SU-DHL-6 (cell line): Measurements from ENCODE around the gene TTLL8.

Source experiments
- H2AFZ ChIP-seq: fragments of 200-600 bp; sonication (generic); 2 replicates; pipeline ENCODE4 v1.6.1; 2014; ENCODE audit warnings: low read depth, mild to moderate bottlenecking, moderate library complexity, mixed read lengths, antibody characterized with exemption, low read length; ENCODE audit not compliant: severe bottlenecking
- H3F3A ChIP-seq: fragments of 200-600 bp; shearing (Covaris generic); 2 replicates; pipeline ENCODE4 v1.6.0; 2016; ENCODE audit warnings: antibody characterized with exemption, mild to moderate bottlenecking; ENCODE audit not compliant: insufficient read depth
- H3K27ac ChIP-seq: fragments of 200-600 bp; sonication (generic); 2 replicates; pipeline ENCODE4 v1.5.1; 2016; ENCODE audit warnings: low read depth, mild to moderate bottlenecking, low read length, moderate library complexity, mixed read lengths
- H3K27me3 ChIP-seq: fragments of 200-600 bp; sonication (generic), shearing (Covaris generic); 2 replicates; pipeline ENCODE4 v1.6.0; 2014; ENCODE audit warnings: mild to moderate bottlenecking, low read length
- H3K36me3 ChIP-seq: fragments of 200-600 bp; sonication (generic); 2 replicates; pipeline ENCODE4 v1.6.1; 2014; ENCODE audit warnings: mild to moderate bottlenecking, low read length, mixed read lengths
- H3K4me2 ChIP-seq: fragments of 300-600, 200-600 bp; shearing (Covaris generic), sonication (generic); 2 replicates; pipeline ENCODE4 v1.6.0; 2014; ENCODE audit warnings: low read length, low read depth, mild to moderate bottlenecking; ENCODE audit not compliant: poor library complexity, severe bottlenecking
- H3K4me3 ChIP-seq: fragments of 200-600 bp; sonication (generic); 2 replicates; pipeline ENCODE4 v1.5.1; 2014; ENCODE audit warnings: antibody characterized with exemption, low read length, mild to moderate bottlenecking, mixed read lengths; ENCODE audit not compliant: insufficient read depth, poor library complexity, severe bottlenecking
- H3K79me2 ChIP-seq: fragments of 200-600 bp; sonication (generic); 2 replicates; pipeline ENCODE4 v1.6.1; 2014; ENCODE audit warnings: mild to moderate bottlenecking, low read length, moderate library complexity; ENCODE audit not compliant: insufficient read depth
- H3K9ac ChIP-seq: fragments of 200-600 bp; sonication (generic); 2 replicates; pipeline ENCODE4 v1.7.0; 2014; ENCODE audit warnings: mild to moderate bottlenecking, low read length
- H3K9me2 ChIP-seq: fragments of 200-600 bp; sonication (generic); replicated peaks from 2 replicates; pipeline ENCODE4 v1.6.1; 2014; ENCODE audit warnings: low read length; ENCODE audit not compliant: insufficient read depth
- H3K9me3 ChIP-seq: fragments of 200-600 bp; sonication (generic); 2 replicates; pipeline ENCODE4 v1.6.1; 2014; ENCODE audit warnings: low read length, mixed read lengths; ENCODE audit not compliant: insufficient read depth
- H4K20me1 ChIP-seq: fragments of 200-600 bp; sonication (generic); 2 replicates; pipeline ENCODE4 v1.6.1; 2014; ENCODE audit warnings: low read depth, mild to moderate bottlenecking, antibody characterized with exemption, low read length, moderate library complexity, mixed read lengths
- EZH2phosphoT487 ChIP-seq: fragments of 200-600 bp; sonication (generic), shearing (Covaris generic); conservative IDR thresholded peaks from 2 replicates; pipeline ENCODE4 v1.6.1; 2018; ENCODE audit warnings: mild to moderate bottlenecking, antibody characterized with exemption, low read length, moderate library complexity, mixed read lengths
- TF ChIP-seq, protein P1 (sequence below): fragments of 200-600 bp; sonication (generic); IDR thresholded peaks from one replicate; pipeline ENCODE4 v1.5.1; 2017; ENCODE audit warnings: antibody characterized with exemption, mild to moderate bottlenecking, low read length, moderate library complexity; ENCODE audit not compliant: insufficient read depth, poor library complexity, severe bottlenecking

Gene TTLL8

DNA sequence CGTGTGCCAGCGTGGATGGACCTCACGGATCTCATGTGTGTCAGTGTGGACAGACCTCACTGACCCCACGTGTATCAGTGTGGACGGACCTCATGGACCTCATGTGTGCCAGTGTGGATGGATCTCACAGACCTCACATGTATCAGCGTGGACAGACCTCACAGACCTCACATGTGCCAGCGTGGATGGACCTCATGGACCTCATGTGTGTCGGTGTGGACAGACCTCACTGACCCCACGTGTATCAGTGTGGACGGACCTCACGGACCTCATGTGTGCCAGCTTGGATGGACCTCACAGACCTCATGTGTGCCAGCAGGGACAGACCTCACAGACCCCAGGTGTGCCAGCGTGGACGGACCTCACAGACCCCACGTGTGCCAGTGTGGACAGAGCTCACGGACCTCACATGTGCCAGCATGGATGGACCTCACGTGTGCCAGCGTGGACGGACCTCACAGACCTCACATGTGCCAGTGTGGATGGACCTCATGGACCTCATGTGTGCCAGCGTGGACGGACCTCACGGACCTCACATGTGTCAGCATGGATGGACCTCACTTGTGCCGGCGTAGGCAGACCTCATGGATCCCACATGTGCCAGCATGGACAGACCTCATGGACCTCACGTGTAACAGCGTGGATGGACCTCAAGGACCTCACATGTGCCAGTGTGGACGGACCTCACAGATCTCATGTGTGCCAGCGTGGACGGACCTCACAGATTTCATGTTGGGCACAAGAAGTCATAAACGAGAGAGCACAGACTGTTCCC, 18.2 kb downstream of the TTLL8 start:
- Histone ChIP-seq H3K9ac (no peak overlapping the region), H3K27me3 (no peaks in the 10 kb centered on the region), H3K27ac (no peak overlapping the region), H3K9me3 (0 out of 2 replicates have a peak, but pooled peaks cover 5% of the 10 kb centered on the region), H3K9me2 (no peaks in the 10 kb centered on the region), H2AFZ (no peak overlapping the region), H3K79me2 (no peaks in the 10 kb centered on the region), H3F3A (no peaks in the 10 kb centered on the region), H3K4me2 (no peak overlapping the region), H3K4me3 (no peak overlapping the region), H3K36me3 (no peaks in the 10 kb centered on the region), H4K20me1 (no peaks in the 10 kb centered on the region)
- no peak for TF ChIP-seq EZH2phosphoT487
- TF ChIP-seq, protein P1, sequence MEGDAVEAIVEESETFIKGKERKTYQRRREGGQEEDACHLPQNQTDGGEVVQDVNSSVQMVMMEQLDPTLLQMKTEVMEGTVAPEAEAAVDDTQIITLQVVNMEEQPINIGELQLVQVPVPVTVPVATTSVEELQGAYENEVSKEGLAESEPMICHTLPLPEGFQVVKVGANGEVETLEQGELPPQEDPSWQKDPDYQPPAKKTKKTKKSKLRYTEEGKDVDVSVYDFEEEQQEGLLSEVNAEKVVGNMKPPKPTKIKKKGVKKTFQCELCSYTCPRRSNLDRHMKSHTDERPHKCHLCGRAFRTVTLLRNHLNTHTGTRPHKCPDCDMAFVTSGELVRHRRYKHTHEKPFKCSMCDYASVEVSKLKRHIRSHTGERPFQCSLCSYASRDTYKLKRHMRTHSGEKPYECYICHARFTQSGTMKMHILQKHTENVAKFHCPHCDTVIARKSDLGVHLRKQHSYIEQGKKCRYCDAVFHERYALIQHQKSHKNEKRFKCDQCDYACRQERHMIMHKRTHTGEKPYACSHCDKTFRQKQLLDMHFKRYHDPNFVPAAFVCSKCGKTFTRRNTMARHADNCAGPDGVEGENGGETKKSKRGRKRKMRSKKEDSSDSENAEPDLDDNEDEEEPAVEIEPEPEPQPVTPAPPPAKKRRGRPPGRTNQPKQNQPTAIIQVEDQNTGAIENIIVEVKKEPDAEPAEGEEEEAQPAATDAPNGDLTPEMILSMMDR, result no peak

DNA sequence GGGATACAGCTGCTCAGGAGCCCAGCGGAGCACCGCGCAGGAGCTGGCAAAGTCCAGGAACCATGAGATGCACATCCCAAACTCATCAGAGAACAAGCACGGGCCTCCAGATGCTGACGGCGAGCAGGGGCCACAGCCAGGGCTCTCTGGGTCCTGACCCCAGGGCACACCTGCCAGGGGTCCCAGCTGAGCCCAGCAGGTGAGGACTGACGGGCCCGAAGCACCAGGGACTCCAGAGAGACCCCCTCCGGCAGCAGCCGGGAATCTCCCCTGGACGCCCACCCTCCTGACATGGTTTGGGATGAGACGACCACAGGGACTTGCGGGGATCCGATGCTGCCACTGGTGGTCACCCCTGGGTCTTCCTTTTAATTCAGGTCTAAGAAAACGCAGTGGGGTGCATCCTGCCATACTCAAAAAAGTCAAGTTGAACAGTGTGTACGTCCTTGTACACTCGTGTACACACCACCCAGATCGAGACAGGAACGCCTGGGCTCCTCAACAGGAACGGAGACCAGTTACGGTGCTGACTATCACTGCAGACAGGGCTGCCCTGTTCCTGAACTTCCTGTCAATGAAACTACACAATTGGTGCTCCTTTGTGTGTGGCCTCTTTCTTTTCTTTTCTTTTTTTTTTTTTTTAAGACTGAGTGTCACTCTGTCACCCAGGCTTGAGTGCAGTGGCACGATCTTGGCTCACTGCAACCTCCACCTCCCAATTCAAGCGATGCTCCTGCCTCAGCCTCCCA, 21.9 kb downstream of the TTLL8 start:
- Histone ChIP-seq H3K9me2 (no peaks in the 10 kb centered on the region), H3F3A (no peaks in the 10 kb centered on the region), H3K27ac (no peak overlapping the region), H3K4me2 (no peak overlapping the region), H3K4me3 (no peak overlapping the region), H3K79me2 (no peaks in the 10 kb centered on the region), H3K9ac (no peak overlapping the region), H3K9me3 (0 out of 2 replicates have a peak, but pooled peaks cover 5% of the 10 kb centered on the region), H3K36me3 (no peaks in the 10 kb centered on the region), H3K27me3 (no peaks in the 10 kb centered on the region), H2AFZ (no peak overlapping the region), H4K20me1 (no peaks in the 10 kb centered on the region)
- TF ChIP-seq, protein P1, result no peak
- no peak for TF ChIP-seq EZH2phosphoT487

DNA sequence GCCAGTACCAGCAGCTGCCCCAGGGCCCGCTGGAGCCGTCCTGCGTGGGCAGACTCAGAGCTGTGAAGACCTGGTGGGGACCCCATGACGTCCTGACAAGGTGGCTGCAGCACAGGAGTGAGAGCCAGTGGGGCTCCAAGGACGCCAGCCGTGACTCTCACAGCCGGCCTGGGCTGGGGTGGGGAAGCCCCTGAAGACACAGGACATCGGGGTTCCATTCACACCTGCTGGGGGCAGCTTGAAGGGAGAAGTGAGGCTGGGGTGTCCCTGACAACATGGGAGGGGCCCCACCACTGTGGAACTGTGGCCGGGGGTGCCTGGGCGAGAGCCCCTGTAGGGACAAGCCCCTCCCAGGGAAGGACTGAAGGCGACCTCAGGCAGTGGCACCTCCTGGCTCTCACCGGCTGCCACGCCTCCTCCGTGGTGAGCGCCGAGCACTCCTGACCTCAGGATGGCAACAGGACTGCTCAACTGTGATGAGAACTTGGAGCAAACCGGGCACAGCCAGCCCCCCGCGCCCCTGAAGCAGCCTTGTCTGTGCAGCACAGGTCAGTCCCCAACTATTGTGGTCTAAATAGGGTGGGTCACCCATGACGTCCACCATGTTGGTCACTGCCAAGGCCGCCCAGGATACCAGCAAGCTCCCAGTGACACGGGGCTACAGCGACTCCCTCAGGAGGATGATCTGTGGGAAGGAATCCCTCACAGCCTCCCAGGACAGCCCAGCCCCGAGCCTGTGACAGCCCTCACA, 22.8 kb downstream of the TTLL8 start:
- TF ChIP-seq, protein P1, result no peak
- no peak for TF ChIP-seq EZH2phosphoT487
- H3K9ac ChIP-seq, result no peak overlapping the region
- no peak overlapping the region for H2AFZ ChIP-seq
- no peaks in the 10 kb centered on the region for H3K9me2 ChIP-seq
- H3F3A ChIP-seq, result no peaks in the 10 kb centered on the region
- H3K27ac ChIP-seq, result no peak overlapping the region
- no peaks in the 10 kb centered on the region for H4K20me1 ChIP-seq
- no peak overlapping the region for H3K4me3 ChIP-seq
- H3K27me3 ChIP-seq, result no peaks in the 10 kb centered on the region
- no peak overlapping the region for H3K4me2 ChIP-seq
- H3K36me3 ChIP-seq, result no peaks in the 10 kb centered on the region
- H3K9me3 ChIP-seq, result 0 out of 2 replicates have a peak, but pooled peaks cover 5% of the 10 kb centered on the region
- no peaks in the 10 kb centered on the region for H3K79me2 ChIP-seq
